ENCODE data around the gene KIAA1671. TPM values are rescaled to one million over a fixed set of nuclear protein-coding genes. Genes with fewer than 3 reads are reported as not detected.

The KIAA1671 gene
- total and polyA plus RNA-seq, 2 of the 13 experiments (the other 11 are each of a cell fraction or from before 2014, with no cell fraction given) = 13.5 to 13.6 TPM

GRCh38 chr22:24951942-24952836, at the start of gene KIAA1671 (continued):
- TF ChIP-seq ZNF280D (CRISPR knock-in tag; IDR thresholded peaks at IDR 0.05) (peak; percentile 38; the same call in 1 of the 2 replicates), POGZ (CRISPR knock-in tag; IDR thresholded peaks at IDR 0.05) (peak; percentile 51; the same call in 1 of the 2 replicates), RNF2 (conservative IDR thresholded peaks at IDR 0.05; ENCODE audit: low read depth) (no peak), ZNF513 (CRISPR knock-in tag; conservative IDR thresholded peaks at IDR 0.05) (no peak), ZNF33A (CRISPR knock-in tag; IDR thresholded peaks at IDR 0.05; ENCODE audit: borderline replicate concordance) (no peak), ZBTB25 (CRISPR knock-in tag; IDR thresholded peaks at IDR 0.05) (no peak; the same call in none of the 2 replicates), ZNF773 (CRISPR knock-in tag; IDR thresholded peaks at IDR 0.05; ENCODE audit: borderline replicate concordance) (no peak; the same call in 1 of the 2 replicates), RORA (CRISPR knock-in tag; IDR thresholded peaks at IDR 0.05) (no peak), TFDP1 (CRISPR knock-in tag; IDR thresholded peaks at IDR 0.05; ENCODE audit: borderline replicate concordance) (no peak), RAD21 (CRISPR knock-in tag; IDR thresholded peaks at IDR 0.05) (peak; percentile 97), ZNF331 (CRISPR knock-in tag; IDR thresholded peaks at IDR 0.05) (no peak), PAX8 (CRISPR knock-in tag; IDR thresholded peaks at IDR 0.05; ENCODE audit: borderline replicate concordance) (no peak), MBNL3 (CRISPR knock-in tag; conservative IDR thresholded peaks at IDR 0.05) (no peak), BORCS8-MEF2B (CRISPR knock-in tag; IDR thresholded peaks at IDR 0.05) (0 out of 2 replicates have a peak, but pooled peaks have one; percentile 21), ZNF850 (CRISPR knock-in tag; conservative IDR thresholded peaks at IDR 0.05) (no peak), ZBTB43 (CRISPR knock-in tag; conservative IDR thresholded peaks at IDR 0.05) (peak; percentile 52; the same call in 1 of the 2 replicates), ATF1 (CRISPR knock-in tag; IDR thresholded peaks at IDR 0.05) (no peak), TFDP2 (CRISPR knock-in tag; IDR thresholded peaks at IDR 0.05) (peak; percentile 30; the same call in 1 of the 2 replicates), AGO2 (optimal IDR thresholded peaks at IDR 0.05; ENCODE audit: low read depth, low read length) (no peak)
